IMR-90 (cell line): ENCODE results near the gene CFAP73. TPM values are rescaled to one million over a fixed set of nuclear protein-coding genes. Genes with fewer than 3 reads are reported as not detected.

ENCODE experiments used
- ATAC-seq: fragments of 200-7000 bp; cut with Tn5 transposase; 2 replicates; pipeline ENCODE4 v1.9.1; 2020; ENCODE audit warnings: low read depth, mild to moderate bottlenecking, moderate library complexity
- BruUV-seq: library from RNA; stranded (reverse); fragments of 400-500 nt; replicated peaks from 2 replicates; lab custom pipeline; 2021; lab: Mats Ljungman, UMichigan
- CTCF ChIA-PET: fragments of 300-600 bp; formaldehyde crosslinking; extraction: SDS; loops from one replicate; lab custom pipeline; 2021; ENCODE audit warnings: antibody characterized with exemption; lab: Yijun Ruan, JAX
- POLR2A ChIA-PET: fragments of 300-600 bp; sonication (Branson Sonifier 250); formaldehyde crosslinking; loops from one replicate; lab custom pipeline; 2022; ENCODE audit warnings: antibody characterized with exemption; ENCODE audit not compliant: unreplicated experiment; lab: Charles Lee
- DNase-seq: peaks from one replicate; pipeline ENCODE4 v3.0.0; 2013
- H2AFZ ChIP-seq: replicated peaks from 2 replicates; pipeline ENCODE3; 2013; ENCODE audit warnings: low read length, mild to moderate bottlenecking; ENCODE audit not compliant: poor library complexity
- H2AK5ac ChIP-seq: 2 replicates; pipeline ENCODE4 v1.6.1; 2013; ENCODE audit warnings: low read depth, low read length, inconsistent platforms
- H2AK9ac ChIP-seq: replicated peaks from 2 replicates; pipeline ENCODE3; 2013; ENCODE audit warnings: mild to moderate bottlenecking, low read depth, low read length, moderate library complexity; ENCODE audit not compliant: poor library complexity
- H2BK120ac ChIP-seq: 2 replicates; pipeline ENCODE4 v1.6.1; 2013; ENCODE audit warnings: low read depth, low read length, inconsistent platforms
- H2BK15ac ChIP-seq: 3 replicates; pipeline ENCODE4 v1.6.1; 2013; ENCODE audit warnings: low read depth, low read length, inconsistent platforms
- H2BK20ac ChIP-seq: 2 replicates; pipeline ENCODE4 v1.6.1; 2013; ENCODE audit warnings: low read depth, mild to moderate bottlenecking, inconsistent platforms, low read length, moderate library complexity
- H2BK5ac ChIP-seq: 2 replicates; pipeline ENCODE4 v1.6.1; 2013; ENCODE audit warnings: mild to moderate bottlenecking, low read depth, low read length, inconsistent platforms; ENCODE audit not compliant: poor library complexity, severe bottlenecking
- H3K14ac ChIP-seq: replicated peaks from 2 replicates; pipeline ENCODE4 v1.6.1; 2013; ENCODE audit warnings: low read depth, low read length, inconsistent platforms
- H3K18ac ChIP-seq: 2 replicates; pipeline ENCODE4 v1.6.1; 2013; ENCODE audit warnings: low read depth, low read length, control low read depth
- H3K23ac ChIP-seq: 2 replicates; pipeline ENCODE4 v1.6.1; 2013; ENCODE audit warnings: low read depth, low read length, inconsistent platforms
- H3K27ac ChIP-seq: 2 replicates; pipeline ENCODE4 v1.5.1; 2013; ENCODE audit warnings: mild to moderate bottlenecking, control low read depth, low read length; ENCODE audit not compliant: insufficient read depth
- H3K27me3 ChIP-seq: 2 replicates; pipeline ENCODE4 v1.6.1; 2013; ENCODE audit warnings: low read length; ENCODE audit not compliant: control insufficient read depth, insufficient read depth
- H3K36me3 ChIP-seq: 2 replicates; pipeline ENCODE4 v1.6.1; 2013; ENCODE audit warnings: low read length, mixed read lengths; ENCODE audit not compliant: control insufficient read depth, insufficient read depth
- H3K4ac ChIP-seq: 2 replicates; pipeline ENCODE4 v1.6.1; 2013; ENCODE audit warnings: low read depth, low read length, inconsistent platforms
- H3K4me1 ChIP-seq: 2 replicates; pipeline ENCODE4 v1.6.1; 2013; ENCODE audit warnings: low read length, mixed read lengths; ENCODE audit not compliant: control insufficient read depth, insufficient read depth
- H3K4me2 ChIP-seq: 2 replicates; pipeline ENCODE4 v1.6.1; 2013; ENCODE audit warnings: low read depth, mild to moderate bottlenecking, control low read depth, low read length, moderate library complexity
- H3K4me3 ChIP-seq: 2 replicates; pipeline ENCODE4 v1.5.1; 2013; ENCODE audit warnings: low read depth, mild to moderate bottlenecking, control low read depth, low read length, moderate library complexity; ENCODE audit not compliant: insufficient read depth
- H3K56ac ChIP-seq: 2 replicates; pipeline ENCODE4 v1.6.1; 2013; ENCODE audit warnings: low read length, inconsistent platforms; ENCODE audit not compliant: insufficient read depth; ENCODE audit errors: extremely low read depth
- H3K79me1 ChIP-seq, 2 experiments: 2 replicates each; pipeline ENCODE4 v1.6.1; 2013; ENCODE audit warnings: low read length in 2 of 2, inconsistent platforms in 1 of 2, low read depth in 1 of 2
- H3K9ac ChIP-seq: 2 replicates; pipeline ENCODE4 v1.6.1; 2013; ENCODE audit warnings: low read depth, low read length, control low read depth
- H3K9me1 ChIP-seq: 2 replicates; pipeline ENCODE4 v1.6.1; 2013; ENCODE audit warnings: low read length, inconsistent platforms; ENCODE audit not compliant: insufficient read depth
- H3K9me3 ChIP-seq: 2 replicates; pipeline ENCODE4 v1.6.1; 2013; ENCODE audit warnings: low read length; ENCODE audit not compliant: control insufficient read depth, insufficient read depth
- H4K20me1 ChIP-seq: 2 replicates; pipeline ENCODE4 v1.6.1; 2013; ENCODE audit warnings: low read length, inconsistent platforms; ENCODE audit not compliant: insufficient read depth
- H4K5ac ChIP-seq: 2 replicates; pipeline ENCODE4 v1.6.1; 2013; ENCODE audit warnings: mild to moderate bottlenecking, low read depth, low read length, control low read depth
- H4K8ac ChIP-seq, 2 experiments: 2 replicates each; pipeline ENCODE4 v1.6.1; 2013; ENCODE audit warnings: low read depth in 2 of 2, low read length in 2 of 2, control low read depth in 1 of 2, inconsistent platforms in 1 of 2
- H4K91ac ChIP-seq: 2 replicates; pipeline ENCODE4 v1.6.1; 2013; ENCODE audit warnings: low read depth, low read length, inconsistent platforms; ENCODE audit not compliant: insufficient read depth
- BHLHE40 ChIP-seq: fragments of 150-350 bp; IDR thresholded peaks from 2 replicates; pipeline ENCODE4 v1.6.1; 2016; ENCODE audit warnings: mild to moderate bottlenecking, low read depth, low read length
- MXI1 ChIP-seq: IDR thresholded peaks from 2 replicates; pipeline ENCODE4 v1.6.1; 2012; ENCODE audit warnings: low read depth, mild to moderate bottlenecking, low read length, moderate library complexity, borderline replicate concordance
- WGBS, 2 experiments: methylation state at CpG; one replicate each; pipeline versions ENCODE4 v1.1.5 to v1.1.7; 2013; ENCODE audit warnings: missing lambda C conversion rate in 2 of 2; ENCODE audit not compliant: insufficient read length in 1 of 2; ENCODE audit errors: extremely low coverage in 2 of 2; 5-methylcytosine and 5-hydroxymethylcytosine counted together
- dilution Hi-C: fragments of 300-500 bp; cut with HindIII; formaldehyde crosslinking; loops from one replicate; pipeline ENCODE4 v1.14.3; 2018; ENCODE audit warnings: low sequenced_read_pairs; ENCODE audit not compliant: unreplicated experiment
- in situ Hi-C: fragments of 300-500 bp; cut with MboI; formaldehyde crosslinking; loops from 3 replicates; pipeline ENCODE4 v1.14.3; 2019; ENCODE audit warnings: low sequenced_read_pairs, inconsistent platforms, mixed read lengths
- intact Hi-C: fragments of 100-400 bp; cut with micrococcal nuclease; formaldehyde crosslinking; loops from 2 replicates; pipeline ENCODE4 v1.10.0; 2022
- polyA plus RNA-seq, 3 experiments: library from polyadenylated mRNA; depleted of rRNA; stranded (reverse); fragments of >200 nt; gene quantifications; 2 replicates each; pipeline ENCODE4 v1.2.3, GENCODE V29; 2012; ENCODE audit warnings: low replicate concordance in 1 of 3
- total RNA-seq: library from RNA; depleted of rRNA; stranded (reverse); fragments of >200 nt; gene quantifications from 2 replicates; pipeline ENCODE4 v1.2.3, GENCODE V29; 2012

Gene CFAP73
- total and polyA plus RNA-seq, 2 of the 4 experiments (the other 2 are of a cell fraction) = not detected

GRCh38 chr12:113189361-113189760 is 39.8 kb downstream of the CFAP73 start:
- H2BK120ac ChIP-seq = no peak overlapping the region
- BruUV-seq = no TSS peak
- no peak for ATAC-seq

More at GRCh38 chr12:113189361-113189760, 39.8 kb downstream of the CFAP73 start:
- H2AFZ ChIP-seq = no peak overlapping the region
- no peak overlapping the region for H4K8ac ChIP-seq
- H3K4me2 ChIP-seq = no peak overlapping the region
- in situ Hi-C loops (loop anchor here (25.0 kb wide), 1 partner anchor 1223 kb away; the partner anchor contains the start of gene TBX5), intact Hi-C loops (no loop called here), dilution Hi-C loops (no loop called here)
- no peak overlapping the region for H2AK9ac ChIP-seq
- DNase-seq = no peak
- no peak overlapping the region for H4K5ac ChIP-seq
- H3K4ac ChIP-seq = no peak overlapping the region
- no peak overlapping the region for H3K27ac ChIP-seq
- H3K9me1 ChIP-seq = peaks cover 5% of the 10 kb centered on the region; the same call in 1 of the 2 replicates
- H4K20me1 ChIP-seq = no peaks in the 10 kb centered on the region; the same call in 1 of the 2 replicates
- H3K56ac ChIP-seq = no peak overlapping the region
- H2BK15ac ChIP-seq = no peak overlapping the region
- no peaks in the 10 kb centered on the region for H3K27me3 ChIP-seq
- no peak overlapping the region for H2BK20ac ChIP-seq
- no peak overlapping the region for H2AK5ac ChIP-seq
- CTCF ChIA-PET = no interaction called here
- no peak overlapping the region for H3K4me3 ChIP-seq
- no peaks in the 10 kb centered on the region for H3K9me3 ChIP-seq
- H3K14ac ChIP-seq = no peak overlapping the region
- H3K18ac ChIP-seq = no peak overlapping the region
- peaks cover 25 to 41% of the 10 kb centered on the region in 2 experiments for H3K79me1 ChIP-seq
- no peak overlapping the region for H4K91ac ChIP-seq
- peaks cover 7% of the 10 kb centered on the region for H3K4me1 ChIP-seq
- WGBS, 2 experiments = no CpG with 5 or more reads among the region's 2 CpGs
- H3K36me3 ChIP-seq = peaks cover 13% of the 10 kb centered on the region
- H3K23ac ChIP-seq = peak overlapping the region; percentile 28; the same call in 1 of the 2 replicates
- H2BK5ac ChIP-seq = no peak overlapping the region
- no peak for TF ChIP-seq MXI1
- TF ChIP-seq BHLHE40 = no peak
- H3K9ac ChIP-seq = no peak overlapping the region
- POLR2A ChIA-PET = no interaction called here
